A549 (cell line): ENCODE data around the gene HTR3A.

Experiments used
- CHD2 ChIP-seq: fragments of 150-350 bp; IDR thresholded peaks from 2 replicates; pipeline ENCODE4 v1.6.1; 2014; ENCODE audit warnings: low read length; ENCODE audit not compliant: partially characterized antibody
- MAZ ChIP-seq: fragments of 150-350 bp; IDR thresholded peaks from 2 replicates; pipeline ENCODE4 v1.6.1; 2014; ENCODE audit warnings: antibody characterized with exemption, low read depth, low read length, borderline replicate concordance
- POLR2A ChIP-seq: IDR thresholded peaks from 2 replicates; pipeline ENCODE4 v1.6.1; 2012; ENCODE audit warnings: mild to moderate bottlenecking, low read length
- RCOR1 ChIP-seq: fragments of 150-350 bp; IDR thresholded peaks from 2 replicates; pipeline ENCODE4 v1.6.1; 2014; ENCODE audit warnings: antibody characterized with exemption, low read length, low read depth
- TF ChIP-seq, protein P1 (sequence below): fragments of 150-350 bp; IDR thresholded peaks from 2 replicates; pipeline ENCODE4 v1.6.1; 2014; ENCODE audit warnings: low read depth, mild to moderate bottlenecking, low read length
- TF ChIP-seq, protein P2 (sequence below): fragments of >200 bp; sonication (Bioruptor Twin); formaldehyde crosslinking; IDR thresholded peaks from 3 replicates; pipeline ENCODE4 v1.5.1; 2016
- TF ChIP-seq, protein P3 (sequence below): IDR thresholded peaks from 2 replicates; pipeline ENCODE4 v1.6.1; 2012; ENCODE audit warnings: low read depth, borderline replicate concordance

DNA sequence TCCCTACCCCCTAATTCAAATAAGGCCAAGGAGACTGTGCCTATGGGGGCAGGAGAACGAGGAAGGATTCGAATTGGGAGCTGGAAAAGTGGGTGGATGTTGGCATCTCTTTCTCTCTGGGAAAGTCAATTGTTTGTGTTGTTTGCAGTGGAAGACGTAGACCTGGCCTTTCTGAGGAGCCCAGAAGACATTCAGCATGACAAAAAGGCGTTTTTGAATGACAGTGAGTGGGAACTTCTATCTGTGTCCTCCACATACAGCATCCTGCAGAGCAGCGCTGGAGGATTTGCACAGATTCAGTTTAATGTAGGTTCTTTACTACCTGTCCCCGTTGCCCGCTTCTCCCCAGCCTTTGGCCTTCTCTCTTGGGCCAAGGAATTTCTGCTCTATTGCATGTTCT is 42.1 kb upstream of the HTR3A start:
- TF ChIP-seq, protein P1, sequence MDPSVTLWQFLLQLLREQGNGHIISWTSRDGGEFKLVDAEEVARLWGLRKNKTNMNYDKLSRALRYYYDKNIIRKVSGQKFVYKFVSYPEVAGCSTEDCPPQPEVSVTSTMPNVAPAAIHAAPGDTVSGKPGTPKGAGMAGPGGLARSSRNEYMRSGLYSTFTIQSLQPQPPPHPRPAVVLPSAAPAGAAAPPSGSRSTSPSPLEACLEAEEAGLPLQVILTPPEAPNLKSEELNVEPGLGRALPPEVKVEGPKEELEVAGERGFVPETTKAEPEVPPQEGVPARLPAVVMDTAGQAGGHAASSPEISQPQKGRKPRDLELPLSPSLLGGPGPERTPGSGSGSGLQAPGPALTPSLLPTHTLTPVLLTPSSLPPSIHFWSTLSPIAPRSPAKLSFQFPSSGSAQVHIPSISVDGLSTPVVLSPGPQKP: no peak
- TF ChIP-seq MAZ: no peak
- TF ChIP-seq, protein P2, sequence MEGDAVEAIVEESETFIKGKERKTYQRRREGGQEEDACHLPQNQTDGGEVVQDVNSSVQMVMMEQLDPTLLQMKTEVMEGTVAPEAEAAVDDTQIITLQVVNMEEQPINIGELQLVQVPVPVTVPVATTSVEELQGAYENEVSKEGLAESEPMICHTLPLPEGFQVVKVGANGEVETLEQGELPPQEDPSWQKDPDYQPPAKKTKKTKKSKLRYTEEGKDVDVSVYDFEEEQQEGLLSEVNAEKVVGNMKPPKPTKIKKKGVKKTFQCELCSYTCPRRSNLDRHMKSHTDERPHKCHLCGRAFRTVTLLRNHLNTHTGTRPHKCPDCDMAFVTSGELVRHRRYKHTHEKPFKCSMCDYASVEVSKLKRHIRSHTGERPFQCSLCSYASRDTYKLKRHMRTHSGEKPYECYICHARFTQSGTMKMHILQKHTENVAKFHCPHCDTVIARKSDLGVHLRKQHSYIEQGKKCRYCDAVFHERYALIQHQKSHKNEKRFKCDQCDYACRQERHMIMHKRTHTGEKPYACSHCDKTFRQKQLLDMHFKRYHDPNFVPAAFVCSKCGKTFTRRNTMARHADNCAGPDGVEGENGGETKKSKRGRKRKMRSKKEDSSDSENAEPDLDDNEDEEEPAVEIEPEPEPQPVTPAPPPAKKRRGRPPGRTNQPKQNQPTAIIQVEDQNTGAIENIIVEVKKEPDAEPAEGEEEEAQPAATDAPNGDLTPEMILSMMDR: no peak
- TF ChIP-seq CHD2: no peak
- no peak for TF ChIP-seq POLR2A
- TF ChIP-seq RCOR1: no peak
- TF ChIP-seq, protein P3, sequence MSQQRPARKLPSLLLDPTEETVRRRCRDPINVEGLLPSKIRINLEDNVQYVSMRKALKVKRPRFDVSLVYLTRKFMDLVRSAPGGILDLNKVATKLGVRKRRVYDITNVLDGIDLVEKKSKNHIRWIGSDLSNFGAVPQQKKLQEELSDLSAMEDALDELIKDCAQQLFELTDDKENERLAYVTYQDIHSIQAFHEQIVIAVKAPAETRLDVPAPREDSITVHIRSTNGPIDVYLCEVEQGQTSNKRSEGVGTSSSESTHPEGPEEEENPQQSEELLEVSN: no peak
